NCI-H82 (cell line): ENCODE results near the gene FNDC3B.

Source experiments
- DNase-seq: peaks from one replicate; lab custom pipeline; 2025; lab: John Stamatoyannopoulos, UW

FNDC3B gene

DNA sequence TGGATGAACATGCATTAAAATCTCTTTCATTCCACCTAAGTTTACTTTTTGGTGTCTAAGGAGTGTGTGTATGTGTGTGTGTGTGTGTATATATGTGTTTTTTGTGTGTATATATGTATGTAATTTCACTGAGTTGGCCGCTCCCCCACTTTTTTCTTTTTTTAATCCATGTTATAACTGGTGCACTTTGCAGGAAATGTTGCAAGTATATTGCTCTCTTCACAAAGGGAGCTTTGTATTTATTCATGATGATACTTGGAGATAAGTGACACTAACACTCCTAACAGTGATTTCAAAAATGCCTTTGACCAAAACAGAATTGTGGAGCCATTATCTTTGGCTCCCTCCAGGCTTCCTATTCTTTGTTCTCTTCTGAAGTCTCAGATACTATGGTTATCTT, 95.8 kb downstream of the FNDC3B start:
- DNase-seq: no peak

DNA sequence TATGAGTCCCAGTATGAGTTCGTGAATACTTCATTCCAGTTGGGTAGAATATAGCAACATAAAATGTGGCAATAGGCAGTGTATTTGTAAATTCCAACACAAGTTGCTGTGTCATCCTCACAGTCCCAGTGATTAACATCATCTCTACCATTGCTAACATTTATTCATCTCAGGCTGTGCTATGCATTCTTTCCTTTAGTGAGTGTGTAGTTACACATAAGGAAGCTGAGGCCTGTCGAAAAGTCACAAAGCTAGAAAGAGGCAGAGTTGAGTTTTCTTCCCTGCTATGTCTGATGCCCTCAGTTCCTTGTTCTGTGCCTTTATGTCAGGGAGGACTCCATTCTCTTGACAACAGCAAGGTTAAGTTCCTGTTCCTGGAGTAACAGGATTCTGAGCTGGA, 96.4 kb downstream of the FNDC3B start:
- no peak for DNase-seq

DNA sequence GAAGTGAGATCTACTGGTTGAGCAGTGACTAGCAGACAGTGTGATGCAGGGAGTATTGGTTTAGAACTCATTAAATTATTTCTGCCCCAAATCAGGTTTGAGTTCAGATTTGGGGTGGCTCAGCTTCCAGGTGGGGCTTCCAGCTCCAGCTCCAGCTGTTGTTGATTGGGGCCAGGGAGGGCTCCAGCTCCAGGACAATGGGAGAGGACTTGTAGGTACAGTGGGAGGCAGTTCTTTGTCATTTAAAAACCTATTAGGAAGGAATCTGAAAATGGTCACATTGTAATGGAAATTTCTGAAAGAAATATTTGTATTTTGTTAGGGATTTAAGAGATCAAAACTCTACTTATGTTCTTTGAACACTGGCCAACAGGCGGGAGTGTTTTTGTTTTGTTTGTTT, 97.0 kb downstream of the FNDC3B start:
- no peak for DNase-seq

DNA sequence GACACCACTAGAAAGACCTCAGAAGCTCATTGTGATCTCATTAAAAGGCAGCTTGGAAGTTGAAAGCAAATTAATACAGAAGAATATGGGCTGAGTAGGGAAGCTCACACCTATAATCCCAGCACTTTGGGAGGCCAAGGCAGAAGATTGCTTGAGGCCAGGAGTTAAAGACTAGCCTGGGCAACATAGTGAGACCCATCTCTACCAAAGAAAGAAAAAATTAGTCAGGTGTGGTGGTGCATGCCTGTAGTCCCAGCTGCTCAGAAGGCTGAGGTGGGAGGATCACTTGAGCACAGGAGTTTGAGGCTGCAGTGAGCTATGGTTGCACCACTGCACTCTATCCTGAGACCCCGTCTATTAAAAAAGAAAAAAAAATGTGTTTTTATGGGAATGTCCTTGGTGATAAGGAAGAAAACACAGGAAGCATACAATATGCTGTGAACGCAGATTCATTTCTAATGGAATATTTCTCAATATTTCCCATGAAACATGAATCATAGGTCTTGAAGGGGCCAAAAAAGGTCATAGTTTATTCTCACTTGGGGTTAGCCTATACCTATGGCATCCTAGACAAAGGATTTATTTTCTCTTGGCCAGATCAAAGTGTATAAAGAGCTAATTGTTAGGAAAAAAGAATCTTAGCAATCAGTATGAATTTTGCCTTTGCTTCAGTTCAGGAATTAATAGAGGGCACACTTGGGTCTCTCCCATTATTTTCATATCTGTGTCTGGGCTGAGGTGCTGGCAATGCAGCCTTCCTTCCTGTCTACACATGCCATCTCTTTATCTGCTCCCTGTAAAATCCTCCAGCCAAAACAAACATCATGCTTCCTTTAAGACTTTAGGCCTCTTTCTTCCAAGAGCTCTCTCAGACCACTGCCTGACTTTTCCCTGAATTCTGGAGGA, 98.2 kb downstream of the FNDC3B start:
- peak; percentile 15 for DNase-seq

DNA sequence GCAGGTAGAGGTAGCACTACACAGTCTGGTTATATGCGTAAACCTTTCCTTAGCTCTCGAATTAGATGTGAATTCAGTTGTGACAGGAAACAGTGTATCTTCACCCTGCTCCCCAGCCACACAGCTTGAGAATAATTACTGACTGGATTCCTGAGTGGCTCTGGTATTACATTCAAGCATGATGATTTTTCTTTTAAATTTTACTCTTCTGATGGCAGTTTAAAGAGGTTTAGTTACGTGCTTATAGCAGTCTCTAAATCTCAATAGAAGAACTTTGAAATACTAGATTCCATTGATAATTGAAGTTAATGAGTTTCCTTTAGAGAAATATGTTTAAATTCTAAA, 98.8 kb downstream of the FNDC3B start:
- DNase-seq: no peak

DNA sequence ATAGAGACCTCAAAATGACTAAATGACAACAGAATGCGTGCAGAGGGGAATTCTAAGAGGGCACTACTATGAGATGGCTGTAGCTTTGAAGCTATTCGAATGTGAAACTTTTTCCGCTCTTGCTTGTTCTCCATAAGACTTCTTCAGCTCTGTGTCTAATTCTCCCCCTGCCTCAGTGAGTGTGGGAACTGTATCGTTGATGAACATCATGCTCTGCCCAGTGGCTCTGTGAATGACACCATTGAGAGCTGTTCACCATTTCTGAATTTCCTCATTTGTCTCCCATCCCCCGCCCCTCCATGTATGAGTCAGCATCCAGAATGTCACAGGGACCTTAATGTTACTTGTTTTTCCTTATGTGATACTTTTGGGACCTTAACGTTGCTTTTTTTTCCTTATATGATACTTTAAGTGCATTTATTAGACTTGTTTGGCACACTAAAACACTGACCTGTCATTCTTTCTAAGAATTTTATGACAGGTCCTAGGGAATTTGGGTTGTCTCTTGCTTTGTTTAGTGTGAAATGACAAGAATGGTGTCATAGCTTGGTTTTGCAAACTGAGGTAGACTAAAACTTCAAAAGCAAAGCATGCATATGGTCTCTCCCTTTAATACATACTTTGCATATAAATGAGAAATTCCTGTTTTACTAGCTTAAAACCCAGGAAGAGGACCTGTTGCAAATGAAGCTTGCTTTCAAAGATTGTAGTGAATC, 99.6 kb downstream of the FNDC3B start:
- peak; percentile 10 for DNase-seq

DNA sequence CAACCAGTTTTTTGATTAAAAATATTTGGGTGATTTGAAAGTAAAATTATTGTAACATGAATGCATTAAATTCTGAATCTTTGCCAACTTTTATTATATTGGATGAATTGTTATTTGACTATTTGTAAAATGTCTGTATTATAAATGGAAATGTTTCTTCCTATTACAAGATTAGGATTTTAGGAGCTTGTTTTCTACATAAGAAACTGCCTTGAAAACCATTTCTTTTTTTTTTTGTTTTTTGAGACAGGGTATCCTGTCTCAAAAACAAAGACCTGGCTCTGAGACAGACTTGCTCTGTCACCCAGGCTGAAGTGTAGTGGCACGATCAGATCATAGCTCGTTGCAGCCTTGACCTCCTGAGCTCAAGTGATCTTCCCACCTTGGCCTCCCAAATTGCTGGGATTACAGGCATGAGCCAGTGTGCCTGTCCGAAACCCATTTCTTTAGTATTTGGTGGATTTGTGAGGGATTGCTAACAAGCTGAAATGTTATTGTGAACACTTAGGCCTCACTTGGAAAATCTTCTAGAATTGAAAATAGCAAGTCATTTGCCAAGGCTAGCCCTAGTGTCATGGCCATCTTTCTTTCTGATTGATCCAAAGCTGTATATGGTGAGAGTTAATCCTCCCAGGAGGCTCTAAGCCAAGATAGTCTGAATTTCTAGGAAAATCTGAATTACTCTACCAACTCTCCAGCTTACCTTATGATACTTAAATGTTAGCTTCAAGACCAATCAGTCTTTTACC, 100.3 kb downstream of the FNDC3B start:
- no peak for DNase-seq

DNA sequence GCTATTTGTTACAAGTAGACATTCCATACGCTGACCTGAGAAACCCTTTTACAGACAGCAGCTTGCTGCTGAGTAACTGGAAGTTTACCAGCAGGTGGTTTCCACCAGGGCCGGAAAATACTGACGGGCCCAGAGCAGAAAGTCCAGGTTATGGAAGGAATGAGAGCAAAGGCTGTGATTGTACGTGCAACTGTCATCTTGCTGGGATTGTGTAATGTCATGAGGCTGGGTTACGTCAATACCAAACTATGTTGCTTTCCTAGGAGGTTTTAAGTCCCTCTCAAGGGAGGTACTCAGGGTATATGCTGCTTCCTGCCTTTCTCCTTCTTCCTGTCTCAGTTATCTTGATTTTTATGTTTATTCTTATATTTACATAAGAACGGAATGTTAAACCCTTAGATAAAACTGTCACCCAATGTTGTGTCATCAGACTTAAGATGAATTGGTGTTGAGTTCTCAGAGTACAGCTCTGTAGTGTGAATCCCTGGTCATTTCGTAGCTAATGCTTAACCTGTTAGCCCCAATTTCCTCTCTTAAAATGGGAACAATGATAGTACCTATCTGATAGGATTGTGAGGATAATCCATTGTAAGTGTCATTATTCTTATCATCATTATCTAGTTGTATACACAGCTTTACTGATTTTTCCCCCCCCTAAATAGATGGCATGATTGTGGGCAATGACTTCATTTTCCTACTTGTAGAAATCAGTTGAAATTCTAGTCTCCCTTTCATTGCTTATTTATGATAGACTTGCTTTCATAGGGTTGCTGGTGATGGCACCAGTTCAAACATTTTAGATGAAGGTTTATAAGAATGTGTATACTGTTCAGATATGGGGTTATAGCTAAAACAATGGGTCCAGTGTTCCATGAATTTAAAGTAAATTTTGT, 101.4 kb downstream of the FNDC3B start:
- DNase-seq: no peak

DNA sequence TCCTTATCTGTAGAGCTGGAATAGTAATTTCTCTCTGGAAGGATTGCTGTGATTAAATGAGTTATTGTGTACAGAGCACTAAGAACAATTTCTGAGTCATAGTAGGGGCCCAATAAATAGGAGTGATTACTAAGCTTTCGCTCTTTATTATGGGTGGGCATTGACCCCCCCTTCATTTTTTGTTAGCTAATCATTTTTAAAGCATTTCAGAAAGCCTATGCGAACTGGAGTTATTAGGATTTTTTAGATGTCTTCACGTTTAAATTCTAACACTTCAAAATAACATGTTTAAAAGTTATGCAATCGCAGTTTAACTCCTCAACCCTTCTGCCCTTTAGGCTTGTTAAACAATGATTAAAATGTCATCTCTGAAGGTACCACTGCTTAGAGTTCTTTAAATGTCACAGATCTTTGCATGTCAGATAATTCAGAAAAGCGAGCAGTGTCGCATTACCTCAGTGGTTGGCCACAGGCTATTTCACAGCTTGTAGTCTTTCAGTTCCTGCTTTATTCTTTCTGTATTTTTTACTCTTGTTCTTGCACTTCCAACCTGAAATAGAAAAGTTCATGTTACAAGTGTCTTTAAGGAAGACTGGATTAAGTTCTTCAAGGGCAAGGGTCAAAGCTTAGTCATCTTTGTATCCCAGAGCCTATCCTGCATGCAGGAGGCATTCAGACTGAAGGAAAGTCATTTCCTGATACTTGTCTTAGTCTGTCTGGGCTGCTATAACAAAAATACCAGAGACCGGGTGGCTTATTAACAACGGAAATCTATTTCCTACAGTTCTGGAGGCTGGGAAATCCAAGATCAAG, 102.9 kb downstream of the FNDC3B start:
- DNase-seq: peak; percentile 21

DNA sequence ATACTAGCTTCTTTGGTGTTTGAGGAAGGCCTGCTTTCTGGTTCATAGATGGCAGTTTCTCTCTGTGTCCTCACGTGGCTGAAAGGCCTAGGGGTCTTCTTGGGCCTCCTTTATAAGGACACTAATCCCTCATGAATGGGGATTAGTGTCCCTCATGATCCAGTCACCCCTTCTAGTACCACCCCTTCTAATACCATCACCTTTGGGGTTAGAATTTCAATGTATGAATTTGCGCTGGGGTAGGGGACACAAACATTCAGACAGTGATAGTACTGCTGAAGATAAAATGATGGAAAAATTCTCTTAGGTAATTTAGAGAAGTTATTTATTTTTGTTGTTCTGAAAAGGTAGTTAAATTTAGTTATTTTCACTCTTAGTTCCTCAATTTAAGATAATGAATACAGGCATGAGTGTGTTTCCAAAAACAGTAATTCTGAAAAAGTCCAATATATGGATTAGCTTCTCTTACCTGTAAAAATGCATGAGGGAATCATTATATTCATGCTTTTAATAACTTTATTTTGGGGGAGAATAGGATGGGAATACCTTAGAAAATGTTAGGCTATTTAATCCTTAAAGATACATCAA, 103.6 kb downstream of the FNDC3B start:
- DNase-seq: peak; percentile 34

DNA sequence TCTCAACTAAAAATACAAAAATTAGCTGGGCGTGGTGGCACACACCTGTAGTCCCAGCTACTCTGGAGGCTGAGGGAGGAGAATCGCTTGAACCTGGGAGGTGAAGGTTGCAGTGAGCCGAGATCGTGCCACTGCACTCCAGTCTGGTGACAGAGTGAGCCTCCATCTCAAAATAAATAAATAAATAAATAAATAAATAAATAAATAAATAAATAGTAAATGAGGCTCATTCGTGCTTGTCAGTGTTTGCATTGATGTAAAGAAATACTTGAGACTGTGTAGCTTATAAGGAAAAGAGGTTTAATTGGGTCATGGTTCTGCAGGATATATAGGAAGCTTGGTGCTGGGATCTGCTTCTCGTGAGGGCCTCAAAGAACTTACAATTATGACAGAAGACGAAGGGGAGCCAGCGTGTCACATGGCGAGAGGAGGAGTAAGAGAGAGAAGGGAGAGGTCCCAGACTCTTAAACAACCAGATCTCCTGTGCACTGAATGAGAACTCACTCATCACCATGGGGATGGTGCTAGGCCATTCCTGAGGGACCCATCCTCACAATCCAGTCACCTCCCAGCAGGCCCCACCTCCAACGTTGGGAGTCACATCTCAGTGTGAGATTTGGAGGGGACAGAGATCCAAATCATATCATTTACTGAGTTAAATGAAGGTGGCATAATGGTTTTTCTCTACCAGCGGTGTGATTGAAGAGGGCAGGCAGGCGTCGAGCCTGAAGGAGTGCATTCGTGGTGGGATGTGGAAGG, 104.5 kb downstream of the FNDC3B start:
- DNase-seq: no peak

DNA sequence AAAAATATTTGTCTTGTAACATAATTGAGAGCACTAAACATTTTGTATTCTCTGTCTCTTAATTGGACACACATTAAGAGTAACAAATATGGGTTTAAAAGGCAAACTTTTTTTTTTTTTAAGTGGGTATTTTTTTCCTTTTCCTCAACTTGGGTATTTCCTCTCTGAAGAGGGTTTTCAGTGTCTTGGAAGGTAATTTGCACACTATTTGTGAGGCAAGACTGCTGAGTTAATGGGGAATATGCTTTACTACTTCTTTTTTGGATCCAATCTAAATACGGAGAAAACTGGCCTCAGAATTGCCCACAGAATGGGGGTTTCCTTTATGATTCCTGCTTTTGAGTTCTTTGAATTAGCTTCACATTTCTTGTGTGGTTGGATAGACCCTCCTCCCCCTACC, 105.2 kb downstream of the FNDC3B start:
- no peak for DNase-seq

DNA sequence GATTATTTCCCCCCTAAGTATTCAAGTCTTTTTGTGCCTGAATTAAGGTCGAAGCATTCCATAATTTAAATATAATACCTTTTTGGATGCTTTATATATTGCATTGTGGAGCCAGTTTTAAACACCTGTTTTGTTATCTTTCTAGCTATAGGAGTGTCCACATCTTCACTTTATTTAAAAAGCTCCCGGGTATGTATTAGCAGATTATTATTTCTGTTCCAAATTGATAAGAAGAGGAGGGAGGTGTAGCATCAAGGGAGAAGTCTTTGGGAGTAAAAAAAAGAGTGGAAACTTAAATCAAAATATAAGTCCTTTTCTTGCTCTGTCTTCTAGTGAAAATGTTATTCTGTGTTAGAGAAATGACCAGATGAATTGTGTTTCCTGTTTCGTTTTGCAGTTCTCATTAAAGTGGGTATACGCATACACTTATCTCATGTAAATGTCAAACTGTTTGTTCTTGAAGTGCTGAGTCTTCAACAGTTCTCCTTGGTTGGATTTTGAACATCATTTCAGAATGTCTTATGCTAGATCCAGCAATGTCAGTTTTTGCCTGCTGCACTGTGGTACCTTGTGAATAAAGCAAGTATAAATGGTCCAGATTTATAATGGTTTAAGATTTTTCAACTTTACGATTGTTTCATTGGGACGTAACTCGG, 105.8 kb downstream of the FNDC3B start:
- no peak for DNase-seq

DNA sequence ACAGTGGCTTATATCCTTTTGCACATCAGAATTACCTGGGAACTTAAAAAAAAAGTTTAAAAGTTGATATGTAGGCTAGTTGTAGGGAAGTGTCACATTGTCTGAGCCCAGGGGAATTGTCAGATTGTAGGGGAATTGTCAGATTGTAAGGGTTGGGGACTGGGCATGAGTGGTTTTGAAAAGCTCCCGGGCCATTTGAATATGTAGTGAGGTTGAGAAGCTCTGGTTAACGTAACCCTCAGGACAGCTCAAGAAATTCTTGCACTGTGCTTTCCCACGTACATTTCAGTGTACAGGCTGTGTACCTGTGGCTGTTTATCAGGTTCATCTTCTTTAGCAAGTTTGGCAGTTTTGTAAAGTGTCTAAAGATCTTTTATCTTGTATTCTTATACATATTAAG, 107.0 kb downstream of the FNDC3B start:
- no peak for DNase-seq

DNA sequence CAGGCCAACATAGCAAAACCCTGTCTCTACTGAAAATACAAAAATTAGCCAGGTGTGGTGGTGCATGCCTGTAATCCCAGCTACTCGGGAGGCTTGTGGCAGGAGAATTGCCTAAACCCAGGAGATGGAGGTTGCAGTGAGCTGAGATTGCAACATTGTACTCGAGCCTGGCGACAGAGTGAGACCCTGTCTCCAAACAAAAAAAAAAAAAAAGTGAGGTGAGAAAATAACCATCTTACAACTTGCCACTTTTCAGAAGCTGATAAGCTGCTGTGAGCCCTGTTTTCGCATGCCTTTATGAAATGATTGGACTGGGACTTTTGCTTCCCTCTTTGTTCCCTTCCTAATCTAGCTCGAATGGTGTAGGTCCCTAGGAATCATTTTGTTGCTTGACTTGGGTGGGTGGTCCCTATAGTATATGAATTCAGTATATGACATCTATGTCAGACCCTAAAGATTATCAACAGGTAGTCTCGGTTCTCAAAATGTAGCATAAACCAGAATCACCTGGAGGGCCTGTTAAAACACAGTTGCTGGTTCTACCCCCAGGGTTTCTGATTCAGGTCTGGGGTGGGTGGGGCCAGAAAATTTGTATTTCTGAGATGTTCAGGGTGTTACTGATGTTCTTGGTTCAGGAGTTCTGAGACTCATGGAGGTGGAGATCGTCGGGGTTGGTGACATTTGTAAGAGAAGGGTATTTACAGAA, 107.9 kb downstream of the FNDC3B start:
- DNase-seq: no peak

DNA sequence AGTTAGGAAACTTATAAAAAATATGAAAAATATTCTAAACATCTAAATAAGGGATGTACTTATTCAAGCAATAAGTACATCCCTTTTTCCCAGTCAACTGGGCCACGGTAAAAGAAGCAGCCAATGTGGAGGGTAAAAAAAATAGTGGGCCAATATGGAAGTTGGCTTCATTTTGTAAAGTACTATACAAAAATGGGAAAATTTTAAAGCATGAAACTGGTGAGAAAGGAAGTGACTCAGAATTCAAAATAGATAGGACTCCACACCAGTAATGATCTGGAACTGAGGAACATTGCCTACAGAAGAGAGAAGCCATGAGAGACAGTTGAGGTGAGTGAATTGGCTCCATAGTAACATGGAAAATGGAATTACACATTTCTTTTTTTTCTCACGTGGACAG, 108.9 kb downstream of the FNDC3B start:
- DNase-seq: no peak

DNA sequence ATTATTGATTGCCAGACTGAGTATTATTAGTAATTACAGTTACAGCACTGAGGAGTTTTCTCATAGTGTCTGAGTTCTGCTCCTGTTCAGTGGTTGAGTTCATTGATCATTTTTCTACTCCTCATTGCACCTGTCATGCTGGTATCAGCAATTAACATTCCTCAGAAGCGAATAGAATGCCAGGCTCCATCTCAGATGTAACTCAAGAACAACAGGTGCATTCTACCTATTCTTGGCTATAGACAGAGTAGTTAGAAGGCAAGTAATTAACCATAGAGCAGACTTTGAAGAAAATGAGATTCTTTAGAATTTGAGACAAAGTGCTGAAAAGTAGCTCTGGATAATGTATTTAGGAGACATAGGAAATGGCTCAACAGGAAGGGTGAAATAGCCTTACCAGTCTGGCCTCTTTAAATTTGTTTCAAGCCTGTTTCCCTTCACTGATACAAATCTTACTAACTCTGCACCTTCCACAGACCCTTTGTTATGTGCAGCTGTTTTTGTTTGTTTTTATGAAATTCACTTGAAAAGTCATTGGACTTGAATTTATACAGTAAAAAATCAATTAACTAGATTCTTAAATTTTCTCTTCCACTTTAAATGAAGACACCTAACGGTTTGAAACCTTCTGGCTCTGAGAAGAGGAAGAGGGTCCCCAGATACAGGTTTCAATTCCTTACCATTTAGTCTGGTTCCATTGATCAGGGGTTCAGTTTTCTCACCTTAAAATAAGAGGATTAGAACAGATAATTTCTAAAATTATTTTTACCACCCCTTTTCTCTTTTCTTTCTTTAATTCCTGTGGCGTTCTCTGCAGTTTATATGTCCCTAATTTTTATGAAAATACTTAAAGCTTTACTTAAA, 109.6 kb downstream of the FNDC3B start:
- DNase-seq: no peak

DNA sequence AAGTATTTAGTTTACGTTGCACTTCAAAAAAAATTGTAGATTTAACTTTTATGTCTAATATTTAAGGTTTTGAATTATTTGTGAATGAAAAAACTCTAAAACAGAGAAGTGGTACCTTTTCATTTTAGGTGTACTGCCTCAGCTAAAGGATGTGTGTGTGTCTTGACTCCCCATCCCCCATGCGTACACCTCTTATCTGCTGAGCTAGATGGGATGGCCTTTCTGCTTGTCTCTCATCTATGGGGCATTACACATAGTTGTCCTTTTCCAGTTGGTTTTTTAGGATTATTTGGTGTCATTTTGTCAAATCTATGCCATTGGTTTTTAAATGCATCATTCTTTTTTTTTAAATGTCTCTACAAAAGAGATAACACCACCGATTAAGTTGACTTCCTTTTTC, 110.9 kb downstream of the FNDC3B start:
- DNase-seq: no peak
